T-helper 17 cell (primary cell): Measurements from ENCODE around the gene RPTOR. TPM values are rescaled to one million over a fixed set of nuclear protein-coding genes. Genes with fewer than 3 reads are reported as not detected.

Experiments
- ATAC-seq: fragments of 150-1000 bp; cut with Tn5 transposase; 2 replicates; pipeline ENCODE4 v1.10.0; 2021; ENCODE audit warnings: mild to moderate bottlenecking, moderate library complexity
- DNase-seq, 3 donors: peaks; one replicate each; pipeline versions ENCODE4 v3.0.0 to v3.0.0-alpha.2; 2020 to 2021
- H3K9me3 ChIP-seq: one replicate; pipeline ENCODE4 v1.7.0; 2013; ENCODE audit warnings: low read length, mild to moderate bottlenecking; ENCODE audit not compliant: control insufficient read depth, poor library complexity, severe bottlenecking
- H3K27ac Mint-ChIP-seq: one replicate; pipeline ENCODE4 v1.8.0; 2022; ENCODE audit warnings: mild to moderate bottlenecking, moderate library complexity, mixed read lengths
- H3K27me3 Mint-ChIP-seq: one replicate; pipeline ENCODE4 v1.8.0; 2022; ENCODE audit warnings: mixed read lengths
- H3K36me3 Mint-ChIP-seq: one replicate; pipeline ENCODE4 v1.8.0; 2022; ENCODE audit warnings: low read depth, mixed read lengths
- H3K4me1 Mint-ChIP-seq: one replicate; pipeline ENCODE4 v1.8.0; 2022; ENCODE audit warnings: mild to moderate bottlenecking, mixed read lengths
- H3K4me3 Mint-ChIP-seq: one replicate; pipeline ENCODE4 v1.8.0; 2022; ENCODE audit warnings: mild to moderate bottlenecking, moderate library complexity, mixed read lengths
- total RNA-seq, 4 donors: library from RNA in 2 of 4; stranded (reverse) in 2 of 4; gene quantifications; one replicate each; pipeline ENCODE4 v1.2.3 and lab custom pipeline; 2022 to 2026

The RPTOR gene
- total RNA-seq, 2 donors from 2014 or later, result 55.1 to 61.5 TPM

GRCh38 chr17:80860703-80861417 is 316.2 kb downstream of the RPTOR start:
- H3K4me1 Mint-ChIP-seq, result peaks cover 39% of the 10 kb centered on the region
- peak overlapping the region; percentile 67 for H3K27ac Mint-ChIP-seq
- H3K9me3 ChIP-seq, result no peaks in the 10 kb centered on the region
- peaks cover 10% of the 10 kb centered on the region for H3K36me3 Mint-ChIP-seq
- no peak for ATAC-seq
- no peak for DNase-seq
- H3K27me3 Mint-ChIP-seq, result no peaks in the 10 kb centered on the region
- peak overlapping the region; percentile 63 for H3K4me3 Mint-ChIP-seq

GRCh38 chr17:80861418-80861815 is 316.8 kb downstream of the RPTOR start:
- no peaks in the 10 kb centered on the region for H3K27me3 Mint-ChIP-seq
- H3K36me3 Mint-ChIP-seq, result peaks cover 10% of the 10 kb centered on the region
- H3K4me3 Mint-ChIP-seq, result peak overlapping the region; percentile 63
- DNase-seq (no peak), ATAC-seq (no peak)
- peaks cover 38% of the 10 kb centered on the region for H3K4me1 Mint-ChIP-seq
- H3K27ac Mint-ChIP-seq, result peak overlapping the region; percentile 67
- H3K9me3 ChIP-seq, result no peaks in the 10 kb centered on the region

GRCh38 chr17:80861892-80862291 is 317.3 kb downstream of the RPTOR start:
- Mint-ChIP-seq H3K36me3 (peaks cover 10% of the 10 kb centered on the region), H3K4me3 (peak overlapping the region; percentile 63), H3K27me3 (no peaks in the 10 kb centered on the region), H3K4me1 (peaks cover 35% of the 10 kb centered on the region), H3K27ac (peak overlapping the region; percentile 67)
- DNase-seq (peak in 1 of 3 donors; percentile 47), ATAC-seq (peak; percentile 84)
- H3K9me3 ChIP-seq, result no peaks in the 10 kb centered on the region

GRCh38 chr17:80862481-80862961 is 317.9 kb downstream of the RPTOR start:
- Mint-ChIP-seq H3K27me3 (no peaks in the 10 kb centered on the region), H3K36me3 (peaks cover 10% of the 10 kb centered on the region), H3K4me3 (no peak overlapping the region), H3K27ac (peak overlapping the region; percentile 72), H3K4me1 (peaks cover 33% of the 10 kb centered on the region)
- ATAC-seq, result no peak
- DNase-seq, result no peak
- no peaks in the 10 kb centered on the region for H3K9me3 ChIP-seq

- peak overlapping the region; percentile 72 for H3K27ac Mint-ChIP-seq
- H3K4me3 Mint-ChIP-seq, result no peak overlapping the region
- ATAC-seq, result no peak
- H3K4me1 Mint-ChIP-seq, result peaks cover 37% of the 10 kb centered on the region
- H3K27me3 Mint-ChIP-seq, result no peaks in the 10 kb centered on the region
- no peak for DNase-seq
- peaks cover 10% of the 10 kb centered on the region for H3K36me3 Mint-ChIP-seq
- H3K9me3 ChIP-seq, result no peaks in the 10 kb centered on the region
These were observed 318.3 kb downstream of the RPTOR start for GRCh38 chr17:80862978-80863377.

- Mint-ChIP-seq H3K27me3 (no peaks in the 10 kb centered on the region), H3K27ac (no peak overlapping the region), H3K4me3 (no peak overlapping the region), H3K36me3 (peaks cover 6% of the 10 kb centered on the region), H3K4me1 (peaks cover 34% of the 10 kb centered on the region)
- DNase-seq, result no peak
- H3K9me3 ChIP-seq, result no peaks in the 10 kb centered on the region
- ATAC-seq, result no peak
These were observed 319.0 kb downstream of the RPTOR start for GRCh38 chr17:80863626-80864025.

- no peak for DNase-seq
- no peak for ATAC-seq
- H3K36me3 Mint-ChIP-seq, result peaks cover 6% of the 10 kb centered on the region
- H3K9me3 ChIP-seq, result no peaks in the 10 kb centered on the region
- peaks cover 33% of the 10 kb centered on the region for H3K4me1 Mint-ChIP-seq
- H3K27ac Mint-ChIP-seq, result peak overlapping the region; percentile 37
- no peaks in the 10 kb centered on the region for H3K27me3 Mint-ChIP-seq
- no peak overlapping the region for H3K4me3 Mint-ChIP-seq
These were observed 320.1 kb downstream of the RPTOR start for GRCh38 chr17:80864751-80865150.

- no peaks in the 10 kb centered on the region for H3K9me3 ChIP-seq
- Mint-ChIP-seq H3K36me3 (peaks cover 6% of the 10 kb centered on the region), H3K27me3 (no peaks in the 10 kb centered on the region), H3K27ac (no peak overlapping the region), H3K4me1 (peaks cover 38% of the 10 kb centered on the region), H3K4me3 (no peak overlapping the region)
- peak in 2 of 3 donors; percentile 34 to 61 for DNase-seq
- peak; percentile 74 for ATAC-seq
These were observed 321.6 kb downstream of the RPTOR start for GRCh38 chr17:80866050-80866793.

- peaks cover 39% of the 10 kb centered on the region for H3K4me1 Mint-ChIP-seq
- H3K4me3 Mint-ChIP-seq, result no peak overlapping the region
- no peak for ATAC-seq
- no peak for DNase-seq
- no peaks in the 10 kb centered on the region for H3K27me3 Mint-ChIP-seq
- H3K27ac Mint-ChIP-seq, result peak overlapping the region; percentile 14
- H3K9me3 ChIP-seq, result no peaks in the 10 kb centered on the region
- H3K36me3 Mint-ChIP-seq, result peaks cover 5% of the 10 kb centered on the region
These were observed 323.5 kb downstream of the RPTOR start for GRCh38 chr17:80868022-80868609.

GRCh38 chr17:80869481-80870145 is 325.0 kb downstream of the RPTOR start:
- ATAC-seq (no peak), DNase-seq (no peak)
- H3K4me1 Mint-ChIP-seq, result peaks cover 45% of the 10 kb centered on the region
- H3K4me3 Mint-ChIP-seq, result no peak overlapping the region
- no peaks in the 10 kb centered on the region for H3K9me3 ChIP-seq
- H3K27ac Mint-ChIP-seq, result peak overlapping the region; percentile 82
- H3K27me3 Mint-ChIP-seq, result no peaks in the 10 kb centered on the region
- no peaks in the 10 kb centered on the region for H3K36me3 Mint-ChIP-seq

GRCh38 chr17:80870401-80870800 is 325.8 kb downstream of the RPTOR start:
- peaks cover 41% of the 10 kb centered on the region for H3K4me1 Mint-ChIP-seq
- no peak overlapping the region for H3K4me3 Mint-ChIP-seq
- H3K27ac Mint-ChIP-seq, result peak overlapping the region; percentile 82
- ATAC-seq (peak; percentile 52), DNase-seq (no peak)
- no peaks in the 10 kb centered on the region for H3K9me3 ChIP-seq
- no peaks in the 10 kb centered on the region for H3K27me3 Mint-ChIP-seq
- H3K36me3 Mint-ChIP-seq, result no peaks in the 10 kb centered on the region

GRCh38 chr17:80871341-80871740 is 326.7 kb downstream of the RPTOR start:
- peaks cover 34% of the 10 kb centered on the region for H3K4me1 Mint-ChIP-seq
- peak; percentile 44 for ATAC-seq

GRCh38 chr17:80872001-80872500 is 327.4 kb downstream of the RPTOR start:
- H3K4me3 Mint-ChIP-seq, result peak overlapping the region; percentile 77
- DNase-seq (no peak), ATAC-seq (no peak)
- no peaks in the 10 kb centered on the region for H3K27me3 Mint-ChIP-seq
- peaks cover 36% of the 10 kb centered on the region for H3K4me1 Mint-ChIP-seq
- peak overlapping the region; percentile 82 for H3K27ac Mint-ChIP-seq
- H3K9me3 ChIP-seq, result no peaks in the 10 kb centered on the region
- no peaks in the 10 kb centered on the region for H3K36me3 Mint-ChIP-seq

More at GRCh38 chr17:80871341-80871740, 326.7 kb downstream of the RPTOR start:
- peak overlapping the region; percentile 77 for H3K4me3 Mint-ChIP-seq
- H3K9me3 ChIP-seq, result no peaks in the 10 kb centered on the region
- no peaks in the 10 kb centered on the region for H3K36me3 Mint-ChIP-seq
- DNase-seq, result no peak
- peak overlapping the region; percentile 82 for H3K27ac Mint-ChIP-seq
- no peaks in the 10 kb centered on the region for H3K27me3 Mint-ChIP-seq
